Hepatic stellate cell (primary cell): ENCODE data around the gene ACTR6.
"Not testable (repeated sequence)": the region's sequence is repeated elsewhere in the genome, so short reads cannot be mapped to it uniquely, and the experiment has no call there.

Experiments
- DNase-seq: peaks from one replicate; pipeline ENCODE4 v3.0.0; 2011; ENCODE audit warnings: low spot score

ACTR6 gene

GRCh38 chr12:100221523-100221922, 20.9 kb downstream of the ACTR6 start:
- DNase-seq = no peak

- not testable (repeated sequence) for DNase-seq
These were observed 21.6 kb downstream of the ACTR6 start for GRCh38 chr12:100222173-100222572.

GRCh38 chr12:100225491-100225890, 24.9 kb downstream of the ACTR6 start:
- DNase-seq = no peak

- no peak for DNase-seq
These were observed 28.5 kb downstream of the ACTR6 start for GRCh38 chr12:100229036-100229635.

GRCh38 chr12:100229876-100230275, 29.3 kb downstream of the ACTR6 start:
- no peak for DNase-seq

GRCh38 chr12:100231873-100232272, 31.3 kb downstream of the ACTR6 start:
- not testable (repeated sequence) for DNase-seq

- peak; percentile 21 for DNase-seq
These were observed 33.6 kb downstream of the ACTR6 start for GRCh38 chr12:100234166-100234565.

GRCh38 chr12:100234591-100235304, 34.1 kb downstream of the ACTR6 start:
- DNase-seq = peak; percentile 37

GRCh38 chr12:100238801-100239200, 38.2 kb downstream of the ACTR6 start:
- no peak for DNase-seq

GRCh38 chr12:100239589-100239988, 39.0 kb downstream of the ACTR6 start:
- DNase-seq = no peak

GRCh38 chr12:100243137-100243536, 42.5 kb downstream of the ACTR6 start:
- DNase-seq = no peak

- no peak for DNase-seq
These were observed 47.1 kb downstream of the ACTR6 start for GRCh38 chr12:100247765-100248164.

- DNase-seq = peak; percentile 50
These were observed 48.3 kb downstream of the ACTR6 start for GRCh38 chr12:100248886-100249285.

GRCh38 chr12:100249941-100250340, 49.3 kb downstream of the ACTR6 start:
- no peak for DNase-seq

GRCh38 chr12:100251917-100252316, 51.3 kb downstream of the ACTR6 start:
- DNase-seq = no peak

GRCh38 chr12:100253437-100253836, 52.8 kb downstream of the ACTR6 start:
- no peak for DNase-seq

- DNase-seq = no peak
These were observed 54.3 kb downstream of the ACTR6 start for GRCh38 chr12:100254876-100255275.

GRCh38 chr12:100258127-100258526, 57.5 kb downstream of the ACTR6 start:
- DNase-seq = no peak

- DNase-seq = no peak
These were observed 62.5 kb downstream of the ACTR6 start for GRCh38 chr12:100263131-100263530.

- DNase-seq = not testable (repeated sequence)
These were observed 64.5 kb downstream of the ACTR6 start for GRCh38 chr12:100265107-100265506.

- DNase-seq = no peak
These were observed 65.3 kb downstream of the ACTR6 start for GRCh38 chr12:100265732-100266584.

- no peak for DNase-seq
These were observed 65.9 kb downstream of the ACTR6 start for GRCh38 chr12:100266585-100266834.
